Peyer's patch (tissue), 4 donors: ENCODE results near the gene SEZ6. TPM values are rescaled to one million over a fixed set of nuclear protein-coding genes. Genes with fewer than 3 reads are reported as not detected.

Source experiments
- DNase-seq, 3 donors: peaks; one replicate each; pipeline ENCODE4 v3.0.0-alpha.2; 2017 to 2019
- H3K27ac ChIP-seq, 4 donors: fragments of 200-600 bp; sonication (generic); one replicate each; pipeline ENCODE4 v1.5.1; 2016 to 2019
- H3K27me3 ChIP-seq, 2 donors: fragments of 200-600 bp; sonication (generic); one replicate each; pipeline ENCODE4 v1.5.1; 2019
- H3K36me3 ChIP-seq, 3 donors: fragments of 200-600 bp; sonication (generic); one replicate each; pipeline ENCODE4 v1.5.1; 2016 to 2019
- H3K4me1 ChIP-seq, 4 donors: fragments of 200-600 bp; sonication (generic); one replicate each; pipeline ENCODE4 v1.5.1; 2016 to 2019
- H3K4me3 ChIP-seq, 4 donors: fragments of 200-600 bp; sonication (generic); 1 replicate in 3 of 4; 2 replicates in 1 of 4; pipeline ENCODE4 v1.5.1; 2016 to 2019; ENCODE audit warnings: mild to moderate bottlenecking in 1 of 4
- H3K9me3 ChIP-seq, 4 donors: fragments of 200-600 bp; sonication (generic); one replicate each; pipeline ENCODE4 v1.5.1; 2016 to 2019; ENCODE audit warnings: mild to moderate bottlenecking in 1 of 4
- CTCF ChIP-seq, 6 experiments: fragments of 450-650 bp in 4 of 6; fragments of 200-600 bp in 2 of 6; sonication (generic) in 1 of 6; IDR thresholded peaks; one replicate each; pipeline ENCODE4 v1.5.1; 2017 to 2019; ENCODE audit warnings: antibody characterized with exemption in 6 of 6, mild to moderate bottlenecking in 3 of 6, moderate library complexity in 1 of 6
- POLR2A ChIP-seq, 2 donors: fragments of 450-650 bp; IDR thresholded peaks; one replicate each; pipeline ENCODE4 v1.5.1; 2017; ENCODE audit warnings: antibody characterized with exemption in 2 of 2, mild to moderate bottlenecking in 2 of 2, moderate library complexity in 2 of 2
- total RNA-seq, 4 donors: library from RNA; depleted of rRNA; stranded (reverse); fragments of >200 nt; gene quantifications; one replicate each; pipeline ENCODE4 v1.1.0, GENCODE V29; 2016

Gene SEZ6
- total RNA-seq, 4 donors from 2014 or later: 0.66 to 1.1 TPM; not detected in 2

GRCh38 chr17:29049541-29050145 lies 43.8 kb upstream of the SEZ6 start:
- Histone ChIP-seq H3K4me1 (no peaks in the 10 kb centered on the region), H3K9me3 (no peaks in the 10 kb centered on the region), H3K36me3 (no peaks in the 10 kb centered on the region), H3K27me3 (no peaks in the 10 kb centered on the region), H3K4me3 (no peak overlapping the region), H3K27ac (no peak overlapping the region)
- TF ChIP-seq CTCF (IDR thresholded peaks at IDR 0.05) (no peak), POLR2A (IDR thresholded peaks at IDR 0.05) (no peak)
- no peak for DNase-seq

- TF ChIP-seq POLR2A (IDR thresholded peaks at IDR 0.05): no peak
- no peak for TF ChIP-seq CTCF (IDR thresholded peaks at IDR 0.05)
- no peaks in the 10 kb centered on the region for H3K27me3 ChIP-seq
- no peaks in the 10 kb centered on the region for H3K9me3 ChIP-seq
- H3K4me3 ChIP-seq: no peak overlapping the region
- H3K27ac ChIP-seq: no peak overlapping the region
- H3K4me1 ChIP-seq: no peaks in the 10 kb centered on the region
- no peaks in the 10 kb centered on the region for H3K36me3 ChIP-seq
- no peak for DNase-seq
These were observed 42.9 kb upstream of the SEZ6 start for GRCh38 chr17:29048440-29049368.

- H3K9me3 ChIP-seq: no peaks in the 10 kb centered on the region
- no peak for DNase-seq
- no peak for TF ChIP-seq CTCF (IDR thresholded peaks at IDR 0.05)
- peaks cover 0 to 8% (median 3%) of the 10 kb centered on the region in 4 donors for H3K4me1 ChIP-seq
- H3K4me3 ChIP-seq: no peak overlapping the region
- H3K27ac ChIP-seq: no peak overlapping the region
- no peaks in the 10 kb centered on the region for H3K36me3 ChIP-seq
- no peaks in the 10 kb centered on the region for H3K27me3 ChIP-seq
These were observed 40.6 kb upstream of the SEZ6 start for GRCh38 chr17:29046473-29046839.

GRCh38 chr17:29045734-29046472 lies 40.1 kb upstream of the SEZ6 start:
- H3K4me3 ChIP-seq: no peak overlapping the region
- H3K27me3 ChIP-seq: no peaks in the 10 kb centered on the region
- H3K4me1 ChIP-seq: peaks cover 0 to 8% (median 3%) of the 10 kb centered on the region in 4 donors
- DNase-seq: no peak
- H3K9me3 ChIP-seq: no peaks in the 10 kb centered on the region
- no peaks in the 10 kb centered on the region for H3K36me3 ChIP-seq
- no peak overlapping the region for H3K27ac ChIP-seq
- TF ChIP-seq POLR2A (IDR thresholded peaks at IDR 0.05): no peak
- TF ChIP-seq CTCF (IDR thresholded peaks at IDR 0.05): no peak

GRCh38 chr17:29045026-29045425 lies 39.2 kb upstream of the SEZ6 start:
- Histone ChIP-seq H3K27me3 (no peaks in the 10 kb centered on the region), H3K4me1 (peaks cover 0 to 8% (median 3%) of the 10 kb centered on the region in 4 donors), H3K9me3 (no peaks in the 10 kb centered on the region), H3K27ac (no peak overlapping the region), H3K36me3 (no peaks in the 10 kb centered on the region), H3K4me3 (no peak overlapping the region)
- no peak for DNase-seq
- TF ChIP-seq POLR2A (IDR thresholded peaks at IDR 0.05): no peak
- no peak for TF ChIP-seq CTCF (IDR thresholded peaks at IDR 0.05)
